IPS-20b (cell line): ENCODE measurements around the gene GNB5.
A peak's percentile ranks its signal among the peaks of the same experiment; 100 is the strongest.

Experiments
- H3K27ac ChIP-seq: one replicate; pipeline ENCODE4 v1.5.1; 2013; ENCODE audit warnings: low read length
- H3K27me3 ChIP-seq: 2 replicates; pipeline ENCODE4 v1.6.1; 2013; ENCODE audit warnings: mild to moderate bottlenecking, low read length, inconsistent platforms; ENCODE audit not compliant: insufficient read depth
- H3K36me3 ChIP-seq: 2 replicates; pipeline ENCODE4 v1.6.1; 2013; ENCODE audit warnings: low read depth, mild to moderate bottlenecking, inconsistent platforms, low read length, moderate library complexity; ENCODE audit not compliant: insufficient read depth
- H3K4me1 ChIP-seq: 2 replicates; pipeline ENCODE4 v1.6.1; 2013; ENCODE audit warnings: mild to moderate bottlenecking, control low read depth, inconsistent platforms, low read length, moderate library complexity; ENCODE audit not compliant: insufficient read depth
- H3K4me3 ChIP-seq: 2 replicates; pipeline ENCODE4 v1.5.1; 2013; ENCODE audit warnings: mild to moderate bottlenecking, low read length, inconsistent platforms
- H3K9ac ChIP-seq: 2 replicates; pipeline ENCODE4 v1.6.1; 2013; ENCODE audit warnings: low read depth, mild to moderate bottlenecking, inconsistent platforms, low read length, moderate library complexity
- H3K9me3 ChIP-seq: 2 replicates; pipeline ENCODE4 v1.6.1; 2013; ENCODE audit warnings: mild to moderate bottlenecking, low read depth, low read length, inconsistent platforms; ENCODE audit not compliant: insufficient read depth

Gene GNB5

GRCh38 chr15:52114261-52115055 is 76.7 kb downstream of the GNB5 start:
- Histone ChIP-seq H3K27me3 (peaks cover 50% of the 10 kb centered on the region), H3K4me3 (no peak overlapping the region), H3K4me1 (no peaks in the 10 kb centered on the region), H3K36me3 (no peaks in the 10 kb centered on the region), H3K9me3 (no peaks in the 10 kb centered on the region), H3K27ac (no peak overlapping the region), H3K9ac (no peak overlapping the region)

GRCh38 chr15:52113708-52114107 is 77.5 kb downstream of the GNB5 start:
- H3K9ac ChIP-seq, result no peak overlapping the region
- no peaks in the 10 kb centered on the region for H3K9me3 ChIP-seq
- H3K36me3 ChIP-seq, result no peaks in the 10 kb centered on the region
- no peaks in the 10 kb centered on the region for H3K4me1 ChIP-seq
- peaks cover 52% of the 10 kb centered on the region for H3K27me3 ChIP-seq
- no peak overlapping the region for H3K27ac ChIP-seq
- H3K4me3 ChIP-seq, result no peak overlapping the region

GRCh38 chr15:52113235-52113634 is 78.0 kb downstream of the GNB5 start:
- Histone ChIP-seq H3K27me3 (peaks cover 52% of the 10 kb centered on the region), H3K36me3 (no peaks in the 10 kb centered on the region), H3K4me3 (no peak overlapping the region), H3K9ac (no peak overlapping the region), H3K4me1 (no peaks in the 10 kb centered on the region), H3K27ac (no peak overlapping the region), H3K9me3 (no peaks in the 10 kb centered on the region)

- Histone ChIP-seq H3K36me3 (no peaks in the 10 kb centered on the region), H3K27me3 (peaks cover 52% of the 10 kb centered on the region), H3K9ac (peak overlapping the region; percentile 60; the same call in 1 of the 2 replicates), H3K27ac (no peak overlapping the region), H3K4me1 (no peaks in the 10 kb centered on the region), H3K9me3 (no peaks in the 10 kb centered on the region), H3K4me3 (peak overlapping the region; percentile 58; the same call in 1 of the 2 replicates)
Measured at GRCh38 chr15:52112203-52112750, 78.9 kb downstream of the GNB5 start.

GRCh38 chr15:52111517-52112202 is 79.5 kb downstream of the GNB5 start:
- no peaks in the 10 kb centered on the region for H3K4me1 ChIP-seq
- no peak overlapping the region for H3K27ac ChIP-seq
- no peaks in the 10 kb centered on the region for H3K9me3 ChIP-seq
- H3K9ac ChIP-seq, result no peak overlapping the region; the same call in 1 of the 2 replicates
- no peaks in the 10 kb centered on the region for H3K36me3 ChIP-seq
- peaks cover 52% of the 10 kb centered on the region for H3K27me3 ChIP-seq
- H3K4me3 ChIP-seq, result peak overlapping the region; percentile 58; the same call in 1 of the 2 replicates

- H3K9ac ChIP-seq, result no peak overlapping the region
- H3K4me3 ChIP-seq, result no peak overlapping the region
- H3K27me3 ChIP-seq, result peaks cover 52% of the 10 kb centered on the region
Measured at GRCh38 chr15:52109559-52110451, 81.4 kb downstream of the GNB5 start.

GRCh38 chr15:52107238-52107637 is 84.0 kb downstream of the GNB5 start:
- H3K27ac ChIP-seq, result no peak overlapping the region
- no peaks in the 10 kb centered on the region for H3K4me1 ChIP-seq
- no peaks in the 10 kb centered on the region for H3K36me3 ChIP-seq
- peaks cover 31% of the 10 kb centered on the region for H3K27me3 ChIP-seq
- no peaks in the 10 kb centered on the region for H3K9me3 ChIP-seq
- no peak overlapping the region for H3K4me3 ChIP-seq
- no peak overlapping the region for H3K9ac ChIP-seq

More at GRCh38 chr15:52109559-52110451, 81.4 kb downstream of the GNB5 start:
- no peaks in the 10 kb centered on the region for H3K9me3 ChIP-seq
- H3K4me1 ChIP-seq, result no peaks in the 10 kb centered on the region
- H3K36me3 ChIP-seq, result no peaks in the 10 kb centered on the region
- H3K27ac ChIP-seq, result no peak overlapping the region

- no peak overlapping the region for H3K27ac ChIP-seq
Measured at GRCh38 chr15:52106641-52107040, 84.6 kb downstream of the GNB5 start.

GRCh38 chr15:52105846-52106245 is 85.3 kb downstream of the GNB5 start:
- Histone ChIP-seq H3K9me3 (no peaks in the 10 kb centered on the region), H3K4me1 (no peaks in the 10 kb centered on the region), H3K27ac (no peak overlapping the region), H3K9ac (no peak overlapping the region), H3K36me3 (no peaks in the 10 kb centered on the region), H3K27me3 (peaks cover 17% of the 10 kb centered on the region), H3K4me3 (no peak overlapping the region)

More at GRCh38 chr15:52106641-52107040, 84.6 kb downstream of the GNB5 start:
- H3K4me3 ChIP-seq, result no peak overlapping the region
- no peaks in the 10 kb centered on the region for H3K4me1 ChIP-seq
- H3K9me3 ChIP-seq, result no peaks in the 10 kb centered on the region
- no peak overlapping the region; the same call in 1 of the 2 replicates for H3K9ac ChIP-seq
- no peaks in the 10 kb centered on the region for H3K36me3 ChIP-seq
- peaks cover 25% of the 10 kb centered on the region for H3K27me3 ChIP-seq

- Histone ChIP-seq H3K9me3 (no peaks in the 10 kb centered on the region), H3K4me3 (no peak overlapping the region), H3K9ac (no peak overlapping the region), H3K36me3 (no peaks in the 10 kb centered on the region), H3K27me3 (peaks cover 4% of the 10 kb centered on the region), H3K27ac (no peak overlapping the region), H3K4me1 (no peaks in the 10 kb centered on the region)
Measured at GRCh38 chr15:52104532-52105004, 86.6 kb downstream of the GNB5 start.
